Ovary (tissue), 9 donors: Measurements from ENCODE around the gene CPTP. TPM values are rescaled to one million over a fixed set of nuclear protein-coding genes. Genes with fewer than 3 reads are reported as not detected.

ENCODE experiments used
- DNase-seq, 5 donors: peaks; one replicate each; pipeline ENCODE4 v3.0.0-alpha.2; 2019 to 2020
- H3K27ac ChIP-seq, 2 donors: fragments of 200-600 bp; one replicate each; pipeline versions ENCODE4 v1.5.1 to v1.8.0; 2019 to 2022
- H3K27me3 ChIP-seq: fragments of 200-600 bp; one replicate; pipeline ENCODE4 v1.8.0; 2022
- H3K36me3 ChIP-seq: fragments of 200-600 bp; sonication (generic); one replicate; pipeline ENCODE4 v1.5.1; 2019
- H3K4me1 ChIP-seq: one replicate; pipeline ENCODE4 v1.8.1; 2013; ENCODE audit warnings: mild to moderate bottlenecking, moderate library complexity; ENCODE audit not compliant: insufficient read depth
- H3K4me3 ChIP-seq: fragments of 200-600 bp; sonication (generic); one replicate; pipeline ENCODE4 v1.5.1; 2017
- H3K9me3 ChIP-seq, 2 donors: fragments of 200-600 bp in 1 of 2; sonication (generic) in 1 of 2; one replicate each; pipeline versions ENCODE4 v1.5.1 to v1.8.1; 2013 to 2019; ENCODE audit warnings: mild to moderate bottlenecking in 1 of 2, moderate library complexity in 1 of 2
- EP300 ChIP-seq: sonication (generic); formaldehyde crosslinking; IDR thresholded peaks from one replicate; pipeline ENCODE4 v1.6.1; 2017; ENCODE audit warnings: antibody characterized with exemption
- POLR2A ChIP-seq: fragments of 450-650 bp; IDR thresholded peaks from one replicate; pipeline ENCODE4 v1.6.1; 2017; ENCODE audit warnings: antibody characterized with exemption, mild to moderate bottlenecking, moderate library complexity
- whole genome bisulfite sequencing, 3 donors: extraction: QIAGEN DNeasy Blood & Tissue Kit in 1 of 3; methylation state at CpG; one replicate each; pipeline versions ENCODE4 v1.1.5 to v1.1.7; 2013 to 2017; 5-methylcytosine and 5-hydroxymethylcytosine counted together
- intact Hi-C, 4 donors: fragments of 100-400 bp; cut with DNase I; formaldehyde crosslinking; loops; one replicate each; pipeline versions ENCODE4 v1.11.0 to v1.15.1; 2022 to 2023
- polyA plus RNA-seq, 2 donors: library from polyadenylated mRNA; stranded (reverse); fragments of 200-250 nt in 1 of 2; fragments of 350-450 nt in 1 of 2; fragmentation: Illumina TruSeq in 1 of 2; extraction: RNeasy Lipid Tissue Mini Kit (QIAGEN cat#74804) in 1 of 2; gene quantifications; one replicate each; pipeline ENCODE4 v1.2.3, GENCODE V29; 2013 to 2014
- total RNA-seq, 7 donors: library from RNA; depleted of rRNA in 2 of 7; stranded (reverse); fragments of >200 nt in 2 of 7; fragmentation: NEBNext Ultra II Directional in 3 of 7; extraction: Animal tissue kit (Norgen Biotek cat#: 25700) in 3 of 7; gene quantifications; one replicate each; pipeline versions ENCODE4 v1.1.0 to v1.2.4, GENCODE V29; 2016 to 2023
- TF ChIP-seq, protein P1 (sequence below), 3 donors: fragments of 450-650 bp in 2 of 3; fragments of 200-600 bp in 1 of 3; IDR thresholded peaks; one replicate each; pipeline versions ENCODE4 v1.5.1 to v1.8.0; 2016 to 2022; ENCODE audit warnings: antibody characterized with exemption in 3 of 3, mild to moderate bottlenecking in 1 of 3
- donor health status: DM: no; HTN: no; CAD: no; lungs with moderate emphysema.
- donor health status: DM: no; HTN: no; CAD: no.
- donor health status: Bipolar disorder and iron deficiency.
- donor health status: DM: yes; HTN: yes; CAD: no.
- donor health status: DM: no; HTN: no; CAD: no.
- donor health status: DM: yes; HTN: yes; CAD: no.

The CPTP gene
- total and polyA plus RNA-seq, 9 donors = 2.4 to 21.0 (median 14.8) TPM

DNA sequence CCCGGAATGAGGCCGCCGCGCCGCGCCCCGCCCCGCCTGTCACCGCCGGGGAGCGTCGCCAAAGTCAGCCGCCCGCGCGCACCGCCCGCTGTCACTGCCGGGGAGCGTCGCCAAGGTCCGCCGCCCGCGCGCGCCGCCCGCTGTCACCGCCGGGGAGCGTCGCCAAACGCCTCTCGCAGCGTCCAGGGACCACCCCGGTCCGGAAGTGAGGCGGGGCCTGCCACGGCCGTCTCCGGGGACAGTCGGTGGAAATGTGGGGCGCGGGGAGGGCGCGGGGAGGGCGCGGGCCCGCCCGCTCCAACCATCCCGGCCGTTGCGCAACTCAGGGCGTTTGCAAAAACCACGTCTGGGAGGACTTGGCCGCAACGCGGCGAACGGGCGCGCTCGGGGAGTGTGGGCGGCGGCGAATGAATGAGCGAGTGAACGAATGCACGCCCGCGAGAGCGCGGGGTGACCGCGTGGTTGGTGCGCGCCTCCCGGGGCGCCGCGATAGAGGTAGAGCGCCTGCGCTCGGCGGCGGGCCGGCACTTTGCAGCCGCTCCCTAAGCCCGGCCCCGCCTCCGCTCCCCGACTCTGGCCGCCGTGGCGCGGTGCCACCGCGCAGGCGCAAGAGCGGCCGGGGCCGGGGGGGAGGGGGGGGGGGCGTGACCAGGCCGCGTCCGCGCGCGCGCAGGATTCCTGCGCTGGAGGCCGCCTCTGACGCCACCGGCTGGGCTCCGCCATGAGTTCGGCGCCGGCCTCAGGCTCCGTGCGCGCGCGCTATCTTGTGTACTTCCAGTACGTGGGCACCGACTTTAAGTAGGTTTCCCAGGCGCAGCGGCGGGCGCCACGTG is 16.5 kb upstream of the CPTP start, which contains the start of the genes ACAP3 and PUSL1:
TSS of gene ACAP3 (minus strand) at position 8 of the 833 bp plus-strand sequence. CDS start 115 bp downstream, outside the sequence.
TSS of gene PUSL1 (plus strand) at position 675 of the 833 bp plus-strand sequence. CDS start at position 722, 47 bp downstream.
- Histone ChIP-seq H3K4me1 (peaks cover 32% of the 10 kb centered on the region), H3K4me3 (peak within 1 kb of the TSS; percentile 68), H3K9me3 (no peaks in the 10 kb centered on the region), H3K27ac (peak within 1 kb of the TSS; percentile 67 to 91), H3K27me3 (no peaks in the 10 kb centered on the region), H3K36me3 (no peaks in the 10 kb centered on the region)
- peak; percentile 90 to 96 (median 92) for DNase-seq
- intact Hi-C loops = no loop called here
- 1% methylated on average over 59 to 131 of the region's 131 CpGs for WGBS, 3 donors
- TF ChIP-seq, protein P1, sequence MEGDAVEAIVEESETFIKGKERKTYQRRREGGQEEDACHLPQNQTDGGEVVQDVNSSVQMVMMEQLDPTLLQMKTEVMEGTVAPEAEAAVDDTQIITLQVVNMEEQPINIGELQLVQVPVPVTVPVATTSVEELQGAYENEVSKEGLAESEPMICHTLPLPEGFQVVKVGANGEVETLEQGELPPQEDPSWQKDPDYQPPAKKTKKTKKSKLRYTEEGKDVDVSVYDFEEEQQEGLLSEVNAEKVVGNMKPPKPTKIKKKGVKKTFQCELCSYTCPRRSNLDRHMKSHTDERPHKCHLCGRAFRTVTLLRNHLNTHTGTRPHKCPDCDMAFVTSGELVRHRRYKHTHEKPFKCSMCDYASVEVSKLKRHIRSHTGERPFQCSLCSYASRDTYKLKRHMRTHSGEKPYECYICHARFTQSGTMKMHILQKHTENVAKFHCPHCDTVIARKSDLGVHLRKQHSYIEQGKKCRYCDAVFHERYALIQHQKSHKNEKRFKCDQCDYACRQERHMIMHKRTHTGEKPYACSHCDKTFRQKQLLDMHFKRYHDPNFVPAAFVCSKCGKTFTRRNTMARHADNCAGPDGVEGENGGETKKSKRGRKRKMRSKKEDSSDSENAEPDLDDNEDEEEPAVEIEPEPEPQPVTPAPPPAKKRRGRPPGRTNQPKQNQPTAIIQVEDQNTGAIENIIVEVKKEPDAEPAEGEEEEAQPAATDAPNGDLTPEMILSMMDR (IDR thresholded peaks at IDR 0.05) = peak in 1 of 3 donors; percentile 10
- TF ChIP-seq POLR2A (peak; percentile 51), EP300 (peak; percentile 23)

DNA sequence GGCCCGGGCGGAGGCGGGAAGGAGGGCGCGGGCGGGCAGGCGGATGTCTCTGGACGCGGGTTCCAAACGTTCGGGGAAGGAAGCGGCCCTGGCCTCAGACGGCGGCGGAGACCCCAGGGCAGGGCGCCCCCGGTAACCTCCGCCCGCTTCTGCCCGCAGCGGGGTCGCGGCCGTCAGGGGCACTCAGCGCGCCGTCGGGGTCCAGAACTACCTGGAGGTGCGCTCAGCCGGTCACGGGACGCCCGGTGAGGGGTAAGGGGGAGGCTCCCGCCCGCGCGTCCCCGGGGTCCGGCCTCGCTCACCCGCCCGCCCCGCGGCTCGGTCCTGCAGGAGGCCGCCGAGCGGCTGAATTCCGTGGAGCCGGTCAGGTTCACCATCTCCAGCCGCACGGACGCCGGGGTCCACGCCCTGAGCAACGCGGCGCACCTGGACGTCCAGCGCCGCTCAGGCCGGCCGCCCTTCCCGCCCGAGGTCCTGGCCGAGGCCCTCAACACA is 15.8 kb upstream of the CPTP start:
- intact Hi-C loops = no loop called here

DNA sequence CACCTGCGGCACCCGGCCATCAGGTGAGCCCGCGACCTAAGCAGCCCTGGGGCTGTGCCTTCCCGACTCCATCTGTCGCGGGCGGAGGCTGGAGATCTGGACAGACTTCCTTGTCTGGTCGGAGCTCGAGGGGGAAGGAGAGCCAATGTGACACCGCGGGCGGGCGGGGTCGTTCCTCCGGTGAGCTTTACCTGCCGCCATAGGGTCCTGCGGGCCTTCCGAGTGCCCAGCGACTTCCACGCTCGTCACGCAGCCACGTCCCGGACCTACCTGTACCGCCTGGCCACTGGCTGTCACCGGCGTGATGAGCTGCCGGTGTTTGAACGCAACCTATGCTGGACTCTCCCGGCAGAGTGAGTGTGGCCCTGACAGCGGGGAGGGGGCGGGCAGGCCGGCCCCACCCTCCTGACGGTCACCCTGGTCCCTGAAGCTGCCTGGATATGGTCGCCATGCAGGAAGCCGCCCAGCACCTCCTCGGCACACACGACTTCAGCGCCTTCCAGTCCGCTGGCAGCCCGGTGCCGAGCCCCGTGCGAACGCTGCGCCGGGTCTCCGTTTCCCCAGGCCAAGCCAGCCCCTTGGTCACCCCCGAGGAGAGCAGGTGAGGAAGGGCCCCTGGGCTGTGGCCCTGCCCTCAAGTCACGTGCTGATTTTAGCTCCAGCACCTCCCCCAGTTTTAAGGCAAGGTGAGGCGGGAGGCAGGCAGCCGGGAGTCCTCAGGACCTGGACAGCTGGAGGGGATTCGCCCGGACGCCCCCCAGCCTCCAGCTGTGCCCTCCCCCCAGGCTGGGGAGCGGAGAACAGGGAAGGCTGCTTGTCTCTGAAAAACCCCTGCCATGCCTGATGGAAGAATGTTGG is 15.1 kb upstream of the CPTP start:
- no peaks in the 10 kb centered on the region for H3K36me3 ChIP-seq
- no peaks in the 10 kb centered on the region for H3K27me3 ChIP-seq
- no peaks in the 10 kb centered on the region for H3K9me3 ChIP-seq
- TF ChIP-seq, protein P1 (IDR thresholded peaks at IDR 0.05) = no peak
- TF ChIP-seq POLR2A (no peak), EP300 (no peak)
- intact Hi-C loops = loop anchor here in 1 of 4 donors (10.0 kb wide), 1 partner anchor 195 kb away; no protein-coding TSS in a partner anchor
- 24 to 34% (median 26%) methylated on average over 51 to 57 of the region's 57 CpGs for WGBS, 3 donors
- peak overlapping the region; percentile 68 for H3K4me3 ChIP-seq
- H3K27ac ChIP-seq = peak overlapping the region; percentile 54 to 91
- DNase-seq = peak in 2 of 5 donors; percentile 61 to 68
- H3K4me1 ChIP-seq = peaks cover 29% of the 10 kb centered on the region

More for the DNA sequence above, 15.8 kb upstream of the CPTP start:
- H3K36me3 ChIP-seq = no peaks in the 10 kb centered on the region
- H3K27ac ChIP-seq = peak overlapping the region; percentile 54 to 91
- H3K27me3 ChIP-seq = no peaks in the 10 kb centered on the region
- no peaks in the 10 kb centered on the region for H3K9me3 ChIP-seq
- WGBS, 3 donors = 0% methylated on average over 26 to 66 of the region's 66 CpGs
- peak in 1 of 5 donors; percentile 57 for DNase-seq
- TF ChIP-seq EP300 (no peak), POLR2A (no peak)
- TF ChIP-seq, protein P1 (IDR thresholded peaks at IDR 0.05) = no peak
- peaks cover 32% of the 10 kb centered on the region for H3K4me1 ChIP-seq
- peak overlapping the region; percentile 68 for H3K4me3 ChIP-seq

DNA sequence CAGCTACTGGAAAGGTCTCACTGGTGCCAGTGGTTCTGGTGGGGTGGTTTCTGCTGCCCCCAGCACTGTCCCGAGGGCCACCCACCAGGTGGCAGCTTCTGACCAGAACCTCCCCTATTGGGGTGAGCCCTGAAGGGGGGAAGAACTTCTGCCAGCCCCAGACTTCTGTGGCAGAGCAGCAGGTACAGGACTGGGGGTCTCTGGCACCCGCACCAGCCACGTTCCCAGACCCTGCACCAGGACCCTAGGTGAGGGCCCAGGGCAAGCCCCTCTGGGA is 14.6 kb upstream of the CPTP start:
- Histone ChIP-seq H3K27me3 (no peaks in the 10 kb centered on the region), H3K36me3 (no peaks in the 10 kb centered on the region), H3K27ac (peak overlapping the region in 1 of 2 donors; percentile 20), H3K4me3 (no peak overlapping the region), H3K9me3 (no peaks in the 10 kb centered on the region), H3K4me1 (peaks cover 24% of the 10 kb centered on the region)
- WGBS, 3 donors = 67 to 82% (median 76%) methylated on average over 3 of the region's 3 CpGs
- TF ChIP-seq EP300 (no peak), POLR2A (no peak)
- TF ChIP-seq, protein P1 (IDR thresholded peaks at IDR 0.05) = no peak
- no peak for DNase-seq
- intact Hi-C loops = loop anchor here in 1 of 4 donors (10.0 kb wide), 1 partner anchor 195 kb away; no protein-coding TSS in a partner anchor
